ENCODE results near the gene NT5C.

The NT5C gene

GRCh38 chr17:75131278-75132017, at the start of gene NT5C:
NT5C (minus strand) TSS chr17:75131742; CDS start chr17:75131707, 35 bp downstream.
- peak within 1 kb of the TSS; percentile 68 for H2AFZ ChIP-seq (ENCODE audit: low read length)
- peak within 1 kb of the TSS; percentile 92 for H3K9ac ChIP-seq (ENCODE audit: low read depth, low read length, poor library complexity, severe bottlenecking)
- H3K4me1 ChIP-seq (ENCODE audit: insufficient read depth, low read length, poor library complexity, severe bottlenecking) = peaks cover 12% of the 10 kb centered on the region
- H4K20me1 ChIP-seq (ENCODE audit: insufficient read depth, low read length, poor library complexity, severe bottlenecking) = peaks cover 21% of the 10 kb centered on the region
- H3K4me2 ChIP-seq (ENCODE audit: low read depth, low read length, poor library complexity, severe bottlenecking) = peak within 1 kb of the TSS; percentile 82
- no peaks in the 10 kb centered on the region for H3K27me3 ChIP-seq (ENCODE audit: insufficient read depth, low read length, poor library complexity, severe bottlenecking)
- peaks cover 37% of the 10 kb centered on the region for H3K79me2 ChIP-seq (ENCODE audit: insufficient read depth, low read length)
- H3K36me3 ChIP-seq (ENCODE audit: insufficient read depth, low read length) = peaks cover 26% of the 10 kb centered on the region; the same call in 1 of the 2 replicates
- TF ChIP-seq, protein P1, sequence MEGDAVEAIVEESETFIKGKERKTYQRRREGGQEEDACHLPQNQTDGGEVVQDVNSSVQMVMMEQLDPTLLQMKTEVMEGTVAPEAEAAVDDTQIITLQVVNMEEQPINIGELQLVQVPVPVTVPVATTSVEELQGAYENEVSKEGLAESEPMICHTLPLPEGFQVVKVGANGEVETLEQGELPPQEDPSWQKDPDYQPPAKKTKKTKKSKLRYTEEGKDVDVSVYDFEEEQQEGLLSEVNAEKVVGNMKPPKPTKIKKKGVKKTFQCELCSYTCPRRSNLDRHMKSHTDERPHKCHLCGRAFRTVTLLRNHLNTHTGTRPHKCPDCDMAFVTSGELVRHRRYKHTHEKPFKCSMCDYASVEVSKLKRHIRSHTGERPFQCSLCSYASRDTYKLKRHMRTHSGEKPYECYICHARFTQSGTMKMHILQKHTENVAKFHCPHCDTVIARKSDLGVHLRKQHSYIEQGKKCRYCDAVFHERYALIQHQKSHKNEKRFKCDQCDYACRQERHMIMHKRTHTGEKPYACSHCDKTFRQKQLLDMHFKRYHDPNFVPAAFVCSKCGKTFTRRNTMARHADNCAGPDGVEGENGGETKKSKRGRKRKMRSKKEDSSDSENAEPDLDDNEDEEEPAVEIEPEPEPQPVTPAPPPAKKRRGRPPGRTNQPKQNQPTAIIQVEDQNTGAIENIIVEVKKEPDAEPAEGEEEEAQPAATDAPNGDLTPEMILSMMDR (conservative IDR thresholded peaks at IDR 0.05; ENCODE audit: low read length) = peak; percentile 59
- no peak for TF ChIP-seq EZH2phosphoT487 (IDR thresholded peaks at IDR 0.05; ENCODE audit: borderline replicate concordance)
- H3K9me3 ChIP-seq (ENCODE audit: insufficient read depth, low read depth, low read length) = no peaks in the 10 kb centered on the region
- H3K4me3 ChIP-seq (ENCODE audit: low read length, poor library complexity, severe bottlenecking) = peak within 1 kb of the TSS; percentile 85
- peaks cover 24% of the 10 kb centered on the region; the same call in 1 of the 2 replicates for H3F3A ChIP-seq (ENCODE audit: low read depth)
- no peaks in the 10 kb centered on the region for H3K9me2 ChIP-seq (replicated peaks; ENCODE audit: low read depth, low read length)

- Histone ChIP-seq H3K27me3 (ENCODE audit: insufficient read depth, low read length, poor library complexity, severe bottlenecking) (peaks cover 7% of the 10 kb centered on the region), H3K9me3 (ENCODE audit: insufficient read depth, low read depth, low read length) (no peaks in the 10 kb centered on the region), H3K79me2 (ENCODE audit: insufficient read depth, low read length) (peaks cover 75% of the 10 kb centered on the region), H3K9me2 (replicated peaks; ENCODE audit: low read depth, low read length) (no peaks in the 10 kb centered on the region), H3F3A (ENCODE audit: low read depth) (no peaks in the 10 kb centered on the region), H3K4me3 (ENCODE audit: low read length, poor library complexity, severe bottlenecking) (peak overlapping the region; percentile 88), H3K36me3 (ENCODE audit: insufficient read depth, low read length) (peaks cover 13% of the 10 kb centered on the region; the same call in 1 of the 2 replicates), H2AFZ (ENCODE audit: low read length) (no peak overlapping the region), H3K9ac (ENCODE audit: low read depth, low read length, poor library complexity, severe bottlenecking) (peak overlapping the region; percentile 98), H3K4me2 (ENCODE audit: low read depth, low read length, poor library complexity, severe bottlenecking) (peak overlapping the region; percentile 84), H4K20me1 (ENCODE audit: insufficient read depth, low read length, poor library complexity, severe bottlenecking) (peaks cover 57% of the 10 kb centered on the region), H3K4me1 (ENCODE audit: insufficient read depth, low read length, poor library complexity, severe bottlenecking) (peaks cover 28% of the 10 kb centered on the region)
- TF ChIP-seq, protein P1 (conservative IDR thresholded peaks at IDR 0.05; ENCODE audit: low read length) = no peak
- TF ChIP-seq EZH2phosphoT487 (IDR thresholded peaks at IDR 0.05; ENCODE audit: borderline replicate concordance) = no peak
These were observed 49.6 kb upstream of the NT5C start for GRCh38 chr17:75181110-75181509.

DNA sequence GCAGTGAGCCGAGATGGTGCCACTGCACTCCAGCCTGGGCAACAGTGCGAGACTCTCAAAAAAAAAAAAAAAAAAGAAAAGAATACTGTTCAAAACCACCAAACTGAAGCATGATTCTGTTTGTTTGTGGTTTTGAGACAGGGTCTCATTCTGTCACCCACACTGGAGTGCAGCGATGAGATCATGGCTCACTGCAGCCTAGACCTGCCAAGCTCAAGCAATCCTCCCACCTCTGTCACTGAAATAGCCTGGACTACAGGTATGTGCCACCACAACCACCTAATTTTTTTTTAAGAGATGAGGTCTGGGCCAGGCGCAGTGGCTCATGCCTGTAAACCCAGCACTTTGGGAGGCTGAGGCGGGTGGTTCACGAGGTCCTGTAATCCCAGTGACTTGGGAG, 46.9 kb upstream of the NT5C start:
- H3K9me2 ChIP-seq (replicated peaks; ENCODE audit: low read depth, low read length) = no peaks in the 10 kb centered on the region
- peak overlapping the region; percentile 88 for H3K4me3 ChIP-seq (ENCODE audit: low read length, poor library complexity, severe bottlenecking)
- peak overlapping the region; percentile 25 for H3K9ac ChIP-seq (ENCODE audit: low read depth, low read length, poor library complexity, severe bottlenecking)
- peaks cover 23% of the 10 kb centered on the region for H3K4me1 ChIP-seq (ENCODE audit: insufficient read depth, low read length, poor library complexity, severe bottlenecking)
- no peaks in the 10 kb centered on the region for H3F3A ChIP-seq (ENCODE audit: low read depth)
- H3K27me3 ChIP-seq (ENCODE audit: insufficient read depth, low read length, poor library complexity, severe bottlenecking) = peaks cover 7% of the 10 kb centered on the region
- peaks cover 93% of the 10 kb centered on the region for H3K79me2 ChIP-seq (ENCODE audit: insufficient read depth, low read length)
- no peaks in the 10 kb centered on the region for H3K9me3 ChIP-seq (ENCODE audit: insufficient read depth, low read depth, low read length)
- H2AFZ ChIP-seq (ENCODE audit: low read length) = no peak overlapping the region
- H4K20me1 ChIP-seq (ENCODE audit: insufficient read depth, low read length, poor library complexity, severe bottlenecking) = peaks cover 81% of the 10 kb centered on the region
- peak overlapping the region; percentile 84 for H3K4me2 ChIP-seq (ENCODE audit: low read depth, low read length, poor library complexity, severe bottlenecking)
- no peak for TF ChIP-seq EZH2phosphoT487 (IDR thresholded peaks at IDR 0.05; ENCODE audit: borderline replicate concordance)
- TF ChIP-seq, protein P1 (conservative IDR thresholded peaks at IDR 0.05; ENCODE audit: low read length) = no peak
- H3K36me3 ChIP-seq (ENCODE audit: insufficient read depth, low read length) = peaks cover 40% of the 10 kb centered on the region; the same call in 1 of the 2 replicates
